SK-N-SH (cell line): ENCODE results near the gene ALG9. TPM values are rescaled to one million over a fixed set of nuclear protein-coding genes. Genes with fewer than 3 reads are reported as not detected.

Experiments
- CTCF ChIA-PET: fragments of 300-600, 350-600 bp; formaldehyde crosslinking; extraction: SDS; loops from one replicate; lab custom pipeline; 2021; lab: Yijun Ruan, JAX
- POLR2A ChIA-PET: fragments of 350-600 bp; sonication (Branson Sonifier 250); formaldehyde crosslinking; extraction: SDS; loops from one replicate; lab custom pipeline; 2020; ENCODE audit warnings: antibody characterized with exemption, inconsistent platforms; lab: Yijun Ruan, JAX
- DNase-seq: peaks from one replicate; pipeline ENCODE4 v3.0.0; 2012
- H2AFZ ChIP-seq: fragments of 200-600 bp; sonication (generic); 2 replicates; pipeline ENCODE4 v1.8.1; 2016; ENCODE audit warnings: antibody characterized with exemption, mild to moderate bottlenecking, low read depth
- H3F3A ChIP-seq: fragments of 200-600 bp; sonication (generic); replicated peaks from 2 replicates; pipeline ENCODE3; 2016; ENCODE audit warnings: antibody characterized with exemption, mild to moderate bottlenecking; ENCODE audit not compliant: insufficient read depth
- H3K27ac ChIP-seq, 2 experiments: fragments of 200-500 bp in 1 of 2; fragments of 200-600 bp in 1 of 2; sonication (Bioruptor generic) in 1 of 2; sonication (generic), shearing (Covaris generic) in 1 of 2; 2 replicates each; pipeline versions ENCODE4 v1.5.1 to v1.6.1; 2014 to 2016; ENCODE audit warnings: low read depth in 2 of 2, inconsistent platforms in 1 of 2, low read length in 1 of 2, mild to moderate bottlenecking in 1 of 2, mixed read lengths in 1 of 2
- H3K27me3 ChIP-seq: fragments of 200-600 bp; sonication (generic), shearing (Covaris generic); 2 replicates; pipeline ENCODE4 v1.6.1; 2016; ENCODE audit warnings: mixed run types; ENCODE audit not compliant: insufficient read depth
- H3K36me3 ChIP-seq, 2 experiments: fragments of 200-500 bp in 1 of 2; fragments of 200-600 bp in 1 of 2; sonication (Bioruptor generic) in 1 of 2; sonication (generic) in 1 of 2; replicated peaks in 1 of 2; 2 replicates each; pipeline versions ENCODE3 to v1.5.1; 2014 to 2016; ENCODE audit warnings: low read length in 1 of 2, mild to moderate bottlenecking in 1 of 2; ENCODE audit not compliant: insufficient read depth in 2 of 2, control insufficient read depth in 1 of 2
- H3K4me1 ChIP-seq, 2 experiments: fragments of 200-500 bp in 1 of 2; fragments of 200-600 bp in 1 of 2; sonication (Bioruptor generic) in 1 of 2; sonication (generic), shearing (Covaris generic) in 1 of 2; 2 replicates each; pipeline versions ENCODE4 v1.5.1 to v1.6.1; 2014 to 2016; ENCODE audit warnings: low read depth in 1 of 2, low read length in 1 of 2, mixed run types in 1 of 2; ENCODE audit not compliant: insufficient read depth in 2 of 2, control insufficient read depth in 1 of 2
- H3K4me2 ChIP-seq: fragments of 200-600 bp; sonication (generic), shearing (Covaris generic); 2 replicates; pipeline ENCODE4 v1.6.1; 2017; ENCODE audit warnings: mixed run types
- H3K4me3 ChIP-seq, 2 experiments: fragments of 200-500 bp in 1 of 2; fragments of 200-600 bp in 1 of 2; sonication (Bioruptor generic) in 1 of 2; sonication (generic), shearing (Covaris generic) in 1 of 2; 2 replicates each; pipeline versions ENCODE4 v1.5.1 to v1.8.1; 2014 to 2016; ENCODE audit warnings: low read depth in 2 of 2, inconsistent platforms in 1 of 2, low read length in 1 of 2, mild to moderate bottlenecking in 1 of 2, mixed read lengths in 1 of 2, moderate library complexity in 1 of 2
- H3K79me2 ChIP-seq: fragments of 200-600 bp; sonication (generic); 2 replicates; pipeline ENCODE4 v1.8.1; 2017; ENCODE audit warnings: mild to moderate bottlenecking; ENCODE audit not compliant: insufficient read depth
- H3K9ac ChIP-seq: fragments of 200-600 bp; sonication (generic); 2 replicates; pipeline ENCODE4 v1.6.1; 2017; ENCODE audit warnings: mixed run types
- H3K9me2 ChIP-seq: fragments of 200-600 bp; sonication (generic); 2 replicates; pipeline ENCODE4 v1.6.1; 2017; ENCODE audit warnings: mixed run types
- H3K9me3 ChIP-seq: fragments of 200-600 bp; sonication (generic); 2 replicates; pipeline ENCODE4 v1.6.1; 2017; ENCODE audit warnings: mixed run types, mild to moderate bottlenecking, moderate library complexity
- H4K20me1 ChIP-seq: fragments of 200-600 bp; sonication (generic); 2 replicates; pipeline ENCODE4 v1.6.1; 2017; ENCODE audit warnings: mild to moderate bottlenecking, mixed run types; ENCODE audit not compliant: insufficient read depth
- CTCF ChIP-seq: fragments of 200-600 bp; sonication (generic); IDR thresholded peaks from 2 replicates; pipeline ENCODE4 v1.6.1; 2017; ENCODE audit warnings: antibody characterized with exemption, mild to moderate bottlenecking, moderate library complexity
- ELF1 ChIP-seq: IDR thresholded peaks from 2 replicates; pipeline ENCODE4 v1.4.0; 2012
- EZH2phosphoT487 ChIP-seq: fragments of 200-600 bp; sonication (generic); IDR thresholded peaks from 2 replicates; pipeline ENCODE4 v1.6.1; 2017; ENCODE audit warnings: low read depth, mixed run types, mild to moderate bottlenecking, antibody characterized with exemption, moderate library complexity, borderline replicate concordance
- FOSL2 ChIP-seq: IDR thresholded peaks from 2 replicates; pipeline ENCODE4 v1.4.0; 2012; ENCODE audit warnings: low read depth, mild to moderate bottlenecking, moderate library complexity, borderline replicate concordance
- FOXJ3 ChIP-seq: sonication (generic); formaldehyde crosslinking; IDR thresholded peaks from 2 replicates; pipeline ENCODE4 v1.5.1; 2020; ENCODE audit warnings: mild to moderate bottlenecking, missing genetic modification reagents
- FOXM1 ChIP-seq: IDR thresholded peaks from 2 replicates; pipeline ENCODE4 v1.4.0; 2012; ENCODE audit warnings: low read depth, mild to moderate bottlenecking
- GABPA ChIP-seq: IDR thresholded peaks from 2 replicates; pipeline ENCODE4 v1.4.0; 2012; ENCODE audit warnings: low read depth, mild to moderate bottlenecking
- MAX ChIP-seq: IDR thresholded peaks from 2 replicates; pipeline ENCODE4 v1.4.0; 2012; ENCODE audit warnings: low read depth
- RCOR1 ChIP-seq: fragments of 150-350 bp; IDR thresholded peaks from 2 replicates; pipeline ENCODE4 v1.6.1; 2017; ENCODE audit warnings: antibody characterized with exemption, low read length
- REST ChIP-seq: IDR thresholded peaks from 2 replicates; pipeline ENCODE4 v1.6.1; 2012; ENCODE audit warnings: mild to moderate bottlenecking, low read depth, low read length, moderate library complexity
- RFX5 ChIP-seq: IDR thresholded peaks from 2 replicates; pipeline ENCODE4 v1.6.1; 2012; ENCODE audit warnings: mild to moderate bottlenecking, improper control_type of control experiment, low read length
- SIN3A ChIP-seq: IDR thresholded peaks from 2 replicates; pipeline ENCODE4 v1.6.1; 2012; ENCODE audit warnings: low read depth, mild to moderate bottlenecking, low read length, moderate library complexity, borderline replicate concordance
- SMC3 ChIP-seq: IDR thresholded peaks from 2 replicates; pipeline ENCODE4 v1.6.1; 2012; ENCODE audit warnings: low read depth, low read length, improper control_type of control experiment
- TAF1 ChIP-seq: IDR thresholded peaks from 2 replicates; pipeline ENCODE4 v1.6.1; 2012; ENCODE audit warnings: low read depth, mild to moderate bottlenecking, low read length, moderate library complexity, borderline replicate concordance
- TEAD4 ChIP-seq: IDR thresholded peaks from 2 replicates; pipeline ENCODE4 v1.4.0; 2012; ENCODE audit warnings: mild to moderate bottlenecking, borderline replicate concordance; ENCODE audit not compliant: insufficient read depth
- YY1 ChIP-seq: IDR thresholded peaks from 2 replicates; pipeline ENCODE4 v1.4.0; 2012; ENCODE audit warnings: low read depth, mild to moderate bottlenecking
- WGBS: methylation state at CpG from one replicate; pipeline ENCODE4 v1.1.6; 2017; ENCODE audit warnings: low lambda C conversion rate; 5-methylcytosine and 5-hydroxymethylcytosine counted together
- polyA plus RNA-seq, 3 experiments: library from polyadenylated mRNA; depleted of rRNA; stranded (reverse); fragments of >200 nt; gene quantifications; 2 replicates each; pipeline ENCODE4 v1.2.3, GENCODE V29; 2012

The ALG9 gene
- polyA plus RNA-seq, 1 of the 3 experiments (the other 2 are of a cell fraction): 17.9 TPM

GRCh38 chr11:111851067-111851466 is 20.3 kb downstream of the ALG9 start:
- TF ChIP-seq FOXM1 (no peak), EZH2phosphoT487 (no peak), FOSL2 (no peak), SMC3 (no peak), RCOR1 (no peak), SIN3A (no peak), CTCF (no peak), FOXJ3 (CRISPR knock-in tag) (no peak), RFX5 (no peak), ELF1 (no peak), YY1 (no peak), TEAD4 (no peak), GABPA (no peak), TAF1 (no peak), MAX (no peak), REST (no peak)
- H3K9me2 ChIP-seq: no peaks in the 10 kb centered on the region
- H3K4me2 ChIP-seq: no peak overlapping the region
- no peaks in the 10 kb centered on the region for H3K27me3 ChIP-seq
- H3K79me2 ChIP-seq: no peaks in the 10 kb centered on the region
- H3K4me1 ChIP-seq: peaks cover 6 to 18% of the 10 kb centered on the region in 2 experiments
- no peak overlapping the region for H3K27ac ChIP-seq
- H3K4me3 ChIP-seq: no peak overlapping the region
- no peak for DNase-seq
- H3K9ac ChIP-seq: no peak overlapping the region
- H2AFZ ChIP-seq: no peak overlapping the region
- no peaks in the 10 kb centered on the region for H4K20me1 ChIP-seq
- H3F3A ChIP-seq: peaks cover 27% of the 10 kb centered on the region
- POLR2A ChIA-PET: no interaction called here
- peaks cover 23 to 32% of the 10 kb centered on the region in 2 experiments for H3K36me3 ChIP-seq
- 94% methylated on average over 8 of the region's 8 CpGs for WGBS
- CTCF ChIA-PET: interaction anchor here (1.0 to 2.7 kb wide), 5 partner anchors 9 to 396 kb away, joined by 3 to 9 read pairs (median 4); no protein-coding TSS in a partner anchor
- no peaks in the 10 kb centered on the region for H3K9me3 ChIP-seq
